Loucy (cell line): ENCODE results near the gene SAMD4A.

ENCODE experiments used
- CTCF ChIP-seq: fragments of 200-600 bp; sonication (generic); conservative IDR thresholded peaks from 2 replicates; pipeline ENCODE4 v1.5.1; 2014; ENCODE audit warnings: mild to moderate bottlenecking, antibody characterized with exemption, low read length
- EZH2phosphoT487 ChIP-seq: fragments of 200-600 bp; IDR thresholded peaks from 2 replicates; pipeline ENCODE4 v1.6.1; 2018; ENCODE audit warnings: antibody characterized with exemption, mild to moderate bottlenecking, moderate library complexity, borderline replicate concordance

GRCh38 chr14:54715811-54716210 lies 148.9 kb downstream of the SAMD4A start:
- no peak for TF ChIP-seq CTCF
- no peak for TF ChIP-seq EZH2phosphoT487
